Anterior cingulate cortex (tissue), 58 donors: ENCODE measurements around the gene TXNRD2.
"Not testable (repeated sequence)": the region's sequence is repeated elsewhere in the genome, so short reads cannot be mapped to it uniquely, and the experiment has no call there.

Experiments
- DNase-seq, 58 donors: peaks; one replicate each; lab custom pipeline; 2025; lab: John Stamatoyannopoulos, UW

The TXNRD2 gene

DNA sequence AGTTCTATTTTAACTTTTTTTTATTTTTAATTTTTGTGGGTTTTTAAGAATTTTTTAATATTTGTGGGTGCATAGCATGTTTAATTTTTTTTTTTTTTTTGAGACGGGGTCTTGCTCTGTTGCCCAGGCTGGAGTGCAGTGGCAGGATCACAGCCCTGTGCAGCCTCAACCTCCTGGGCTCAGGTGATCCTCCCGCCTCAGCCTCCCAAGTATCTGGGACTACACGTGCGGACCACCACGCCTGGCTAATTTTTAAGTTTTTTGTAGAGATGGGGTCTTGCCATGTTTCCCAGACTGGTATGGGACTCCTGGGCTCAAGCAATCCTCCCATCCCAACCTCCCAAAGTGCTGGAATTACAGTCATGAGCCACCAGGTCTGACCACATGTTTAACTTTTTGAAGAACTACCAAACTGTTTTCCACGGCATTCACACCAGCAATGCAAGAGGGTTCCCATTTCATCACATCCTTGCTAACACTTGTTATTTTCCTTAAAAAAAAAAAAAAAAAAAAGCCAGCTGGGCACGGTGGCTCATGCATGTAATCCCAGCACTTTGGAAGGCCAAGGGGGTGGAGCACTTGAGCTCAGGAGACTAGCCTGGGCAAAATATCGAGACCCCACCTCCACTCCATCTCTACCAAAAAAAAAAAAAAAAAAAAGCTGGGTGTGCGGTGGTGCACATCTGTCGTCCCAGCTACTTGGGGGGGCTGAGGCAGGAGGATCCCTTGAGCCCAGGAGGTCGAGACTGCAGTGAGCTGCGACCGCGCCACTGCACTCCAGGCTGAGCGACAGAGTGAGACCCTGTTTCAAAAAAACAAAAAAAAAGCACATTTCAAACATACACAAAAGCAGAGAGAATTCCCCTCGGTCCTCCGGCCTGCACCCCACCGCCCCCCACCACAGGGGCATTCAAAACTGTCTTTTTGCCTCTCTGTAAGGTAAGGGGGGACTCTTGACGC lies 16.7 kb upstream of the TXNRD2 start:
- DNase-seq, result no peak

DNA sequence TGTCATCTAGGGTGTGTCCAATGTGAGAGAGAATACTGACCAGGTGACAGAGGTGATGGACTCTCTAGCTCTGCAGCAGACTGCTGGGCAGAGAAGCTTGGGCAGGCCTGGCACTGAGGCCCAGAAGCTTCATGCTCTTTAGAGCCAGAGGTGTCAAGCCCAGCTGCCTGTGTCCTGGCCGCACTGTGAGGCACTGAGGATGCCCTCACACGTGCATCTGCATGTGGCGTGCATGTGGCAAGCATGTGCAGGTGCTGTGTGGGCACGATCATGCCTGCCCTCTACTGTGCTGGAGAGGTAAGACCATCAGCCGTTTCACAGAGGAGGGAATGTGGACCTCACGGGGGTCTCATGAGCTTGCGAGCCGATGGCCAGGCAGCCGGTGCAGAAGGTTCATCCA lies 15.8 kb upstream of the TXNRD2 start:
- DNase-seq, result no peak

DNA sequence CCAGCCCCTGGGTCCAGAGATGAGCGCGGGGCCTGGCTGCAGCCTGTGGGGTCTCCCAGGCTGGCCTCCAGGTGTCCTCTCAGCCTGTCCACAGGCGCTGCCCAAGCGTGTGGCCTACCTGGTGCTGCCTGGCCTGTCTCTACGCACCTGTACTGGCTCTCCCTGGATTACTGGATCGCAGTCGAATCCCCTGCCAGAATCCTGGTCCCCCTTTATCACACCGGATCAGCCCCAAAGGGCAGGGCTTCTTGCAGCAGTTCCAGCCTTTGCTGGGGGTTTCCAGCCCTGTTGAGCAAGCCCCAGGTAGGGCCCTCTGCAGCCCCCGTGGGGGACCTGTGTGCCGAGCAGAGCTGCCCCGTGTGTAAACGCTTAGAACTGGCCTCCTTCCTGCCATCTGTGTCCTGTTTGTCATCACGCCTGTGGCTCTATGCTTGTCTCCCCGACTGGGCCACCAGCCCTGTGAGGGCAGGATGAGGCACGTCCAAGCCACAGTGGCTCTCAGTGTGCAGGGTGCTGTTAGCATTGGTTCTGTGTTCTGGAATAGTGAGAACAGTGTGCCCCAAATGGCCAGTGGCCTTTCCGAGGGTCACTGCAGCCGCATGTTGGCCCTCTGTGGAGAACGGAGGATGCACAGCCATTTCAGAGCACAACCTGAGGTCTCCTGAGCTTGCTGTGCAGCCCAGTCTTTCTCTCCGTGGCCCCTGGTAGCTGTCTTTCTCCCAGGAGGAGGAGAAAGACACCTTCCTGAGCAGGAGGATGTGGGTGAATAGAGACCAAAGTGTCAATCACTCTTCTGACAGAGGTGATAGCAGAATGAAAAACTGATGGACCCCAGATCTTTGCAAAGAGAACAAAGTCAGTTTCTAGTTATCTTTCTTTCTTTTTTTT lies 13.9 kb upstream of the TXNRD2 start:
- no peak for DNase-seq

DNA sequence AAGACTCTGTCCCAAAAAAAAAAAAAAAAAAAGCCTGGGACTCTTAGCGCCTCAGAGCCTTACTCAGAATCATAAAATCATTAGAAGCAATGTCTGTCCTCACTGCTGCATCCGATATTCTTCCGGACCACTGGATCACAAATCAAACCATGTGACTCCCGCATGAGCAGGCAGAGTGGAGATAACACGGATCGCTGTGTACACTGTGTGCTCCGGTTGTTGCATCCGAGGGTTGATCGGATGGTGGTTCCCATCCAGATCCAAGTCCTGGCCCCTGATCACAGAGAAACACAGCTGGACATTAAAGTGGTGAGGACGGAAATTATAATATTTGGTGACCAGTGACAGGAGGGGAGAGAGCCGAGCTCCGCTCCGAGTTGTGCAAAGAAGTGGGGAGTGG lies 9.7 kb upstream of the TXNRD2 start:
- no peak for DNase-seq

DNA sequence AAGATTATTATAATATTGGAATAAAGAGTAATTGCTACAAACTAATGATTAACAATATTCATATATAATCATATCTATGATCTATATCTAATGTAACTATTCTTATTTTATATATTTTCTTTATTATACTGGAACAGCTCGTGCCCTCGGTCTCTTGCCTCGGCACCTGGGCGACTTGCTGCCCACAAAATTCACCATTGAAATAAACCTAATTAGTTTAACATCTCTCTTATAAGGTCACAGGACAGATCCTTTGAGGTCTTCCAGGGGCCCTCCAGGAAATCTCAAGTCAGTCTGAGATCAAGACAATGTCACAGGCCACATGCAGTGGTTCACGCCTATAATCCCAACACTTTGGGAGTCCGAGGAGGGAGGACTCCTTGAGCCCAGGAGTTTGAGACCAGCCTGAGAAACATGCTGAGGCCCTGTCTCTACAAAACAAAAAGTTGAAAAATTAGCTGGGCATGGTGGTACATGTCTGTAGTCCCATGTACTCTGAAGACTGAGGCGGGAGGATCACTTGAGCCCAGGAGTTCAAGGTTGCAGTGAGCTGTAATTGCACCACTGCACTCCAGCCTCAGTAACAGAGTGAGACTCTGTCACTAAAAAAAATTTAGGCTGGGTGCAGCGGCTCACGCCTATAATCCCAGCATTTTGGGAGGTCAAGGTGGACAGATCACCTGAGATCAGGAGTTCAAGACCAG lies 6.6 kb upstream of the TXNRD2 start:
- no peak for DNase-seq

DNA sequence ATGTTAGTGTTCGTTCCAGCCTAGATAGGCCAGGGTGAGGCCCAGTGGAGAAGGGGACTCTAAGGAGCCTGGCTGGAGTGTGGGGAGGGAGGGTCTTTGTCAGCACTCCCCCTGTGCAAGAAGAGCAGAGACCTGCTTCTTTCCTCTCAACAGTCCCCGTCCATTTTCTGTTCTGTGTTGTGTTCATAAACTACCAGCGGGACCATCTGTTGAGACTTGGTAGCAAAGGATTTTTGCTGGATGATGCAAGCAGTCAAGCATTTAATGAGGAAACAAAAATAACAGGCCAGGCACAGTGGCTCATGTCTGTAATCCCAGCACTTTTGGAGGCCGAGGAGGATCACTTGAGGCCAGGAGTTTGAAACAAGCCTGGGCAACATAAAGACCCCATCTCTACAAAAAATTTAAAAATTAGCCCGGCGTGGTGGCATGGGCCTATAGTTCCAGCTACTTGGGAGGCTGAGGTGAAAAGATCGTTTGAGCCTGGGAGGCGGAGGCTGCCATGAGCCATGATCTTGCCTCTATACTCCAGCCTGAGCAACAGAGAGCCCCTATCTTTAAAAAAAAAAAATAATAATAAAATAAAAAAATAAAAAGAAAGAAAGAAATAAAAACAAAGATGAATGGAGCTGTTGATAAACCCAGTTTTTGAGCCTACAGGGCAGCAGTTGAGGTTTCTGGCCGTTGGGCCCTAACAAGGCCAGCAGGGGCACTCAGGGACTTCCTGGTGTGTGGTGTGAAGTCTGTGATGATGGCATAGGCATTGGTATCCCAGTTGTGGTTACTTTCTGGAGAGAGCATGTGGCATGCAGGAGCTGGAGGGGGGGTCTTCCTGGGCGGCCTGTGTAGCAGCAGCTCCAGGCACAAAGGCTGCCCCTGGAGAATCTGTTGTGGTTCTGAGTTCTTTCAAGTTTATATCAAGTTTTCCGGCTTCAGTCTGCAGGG lies 1.7 kb upstream of the TXNRD2 start:
- DNase-seq, result peak in 2 of 58 donors; percentile 22 to 50

DNA sequence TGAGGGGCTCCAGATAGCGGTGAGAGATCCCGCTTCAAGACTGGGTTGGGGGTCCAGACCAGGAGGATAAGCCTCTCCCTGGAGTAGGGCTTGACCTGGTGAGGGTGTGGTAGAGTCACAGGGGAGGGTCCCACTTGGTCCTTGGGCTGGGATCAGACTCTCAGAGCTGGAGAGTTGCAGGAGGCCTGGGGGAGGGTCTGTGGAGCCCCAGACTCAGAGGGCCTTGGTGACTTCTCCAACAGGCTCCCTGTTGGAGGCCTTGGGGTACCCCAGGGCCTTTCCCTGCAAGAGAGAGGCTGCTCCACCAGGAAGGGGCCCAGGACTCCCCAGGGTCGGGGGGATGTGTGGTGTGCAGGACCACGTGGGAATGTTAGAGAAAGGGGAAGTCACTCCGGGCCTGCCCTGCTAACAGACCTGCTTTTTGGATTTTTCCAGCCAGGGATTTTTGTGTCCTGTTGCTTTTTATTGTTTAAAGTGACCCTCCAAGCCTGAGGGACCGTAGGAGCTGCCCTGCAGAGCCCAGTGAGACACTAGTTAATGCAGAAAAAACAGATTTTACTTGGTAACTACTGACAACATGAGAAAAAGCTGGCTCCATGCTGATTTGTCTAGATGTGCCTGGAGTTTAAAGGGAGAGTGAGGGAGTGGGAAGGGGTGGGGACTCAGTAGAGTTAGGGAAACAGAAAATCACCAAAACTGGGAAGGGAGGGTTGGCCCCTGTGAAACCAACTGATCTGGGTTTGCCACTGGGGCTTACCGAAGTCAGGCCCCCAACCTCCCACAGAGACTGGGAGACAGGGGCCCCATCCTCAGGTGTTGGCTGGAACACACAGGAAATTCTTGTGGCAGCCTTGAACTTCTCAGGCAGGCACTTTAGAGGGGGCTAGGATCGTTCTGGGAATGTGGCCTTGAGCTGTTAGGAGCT lies 801 bp upstream of the TXNRD2 start:
- peak in 16 of 58 donors; percentile 22 to 55 (median 34) for DNase-seq

DNA sequence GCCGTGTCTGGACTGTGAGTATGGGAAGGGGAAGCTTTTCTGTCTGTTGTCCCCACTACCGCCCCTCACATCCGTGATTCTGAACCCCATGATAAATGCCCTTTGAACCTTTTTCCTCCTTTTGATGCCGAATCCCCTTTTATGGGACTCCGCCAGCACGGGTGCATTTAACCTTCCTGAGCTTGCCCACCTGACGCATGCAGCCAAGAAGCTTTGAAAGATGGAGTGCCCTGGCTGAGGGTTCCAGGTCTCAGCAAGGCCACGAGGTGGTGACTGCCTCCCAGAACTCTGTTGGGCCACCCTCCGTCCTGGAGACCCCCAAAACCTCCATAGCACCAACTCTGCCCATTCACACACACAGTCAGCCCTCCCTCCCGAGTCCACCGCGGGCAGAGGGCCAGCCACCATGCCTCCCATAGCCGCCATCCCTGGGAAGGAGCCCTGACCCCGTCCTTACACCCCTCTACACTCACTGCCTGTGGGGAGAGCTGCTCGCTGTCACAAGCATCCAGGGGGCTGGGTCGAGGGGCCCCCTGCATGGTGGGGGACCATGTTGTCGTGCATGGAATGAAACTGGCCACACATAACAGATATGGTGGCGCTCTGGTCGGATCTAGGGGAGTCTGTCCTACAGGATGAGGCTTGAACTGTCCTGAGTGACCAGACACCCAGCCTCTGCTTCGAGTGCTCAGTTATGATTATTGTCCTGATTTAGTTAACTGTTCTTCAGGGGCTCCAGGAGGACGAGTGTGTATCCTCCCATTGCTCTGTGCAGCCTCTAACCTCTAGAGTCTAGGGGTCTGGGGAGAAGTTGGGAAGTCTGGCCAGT lies 868 bp downstream of the TXNRD2 start:
- no peak for DNase-seq

DNA sequence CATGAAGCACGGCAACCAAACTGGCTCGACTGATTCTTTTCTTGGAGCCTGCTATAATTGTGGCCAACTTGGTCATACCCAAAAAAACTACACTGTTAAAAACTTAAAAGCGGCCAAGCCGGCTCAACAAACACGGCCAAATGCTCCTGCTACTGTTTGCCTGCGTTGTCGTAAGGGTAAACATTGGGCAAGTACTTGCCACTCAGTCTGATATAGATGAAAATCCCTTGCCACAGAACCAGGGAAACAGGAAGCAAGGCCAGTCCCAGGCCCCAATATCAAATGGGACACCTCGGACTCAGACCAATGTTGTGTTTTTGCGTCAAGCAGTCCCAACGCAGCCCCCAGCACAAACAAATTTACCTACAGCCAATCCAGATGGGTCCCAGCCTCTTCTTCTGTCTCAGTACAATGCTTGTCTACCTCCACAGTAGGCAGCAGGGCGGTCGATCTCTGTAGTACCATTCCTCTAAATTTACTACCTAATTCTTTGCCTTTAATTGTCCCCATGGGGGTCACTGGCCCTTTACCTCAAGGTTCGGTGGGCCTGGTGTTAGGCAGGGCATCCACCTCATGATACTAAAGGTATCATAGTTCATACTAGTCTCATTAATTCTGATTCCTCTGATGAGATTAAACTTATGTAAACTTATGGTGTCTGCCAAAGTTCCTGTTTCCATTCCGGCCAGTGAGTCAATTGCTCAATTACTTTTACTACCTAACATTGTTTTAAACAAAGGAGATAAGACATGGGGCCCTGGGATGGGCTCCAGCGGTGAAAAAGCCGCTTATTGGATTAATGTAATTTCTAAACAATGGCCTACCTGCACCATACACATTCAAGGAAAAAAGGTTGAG lies 3.8 kb downstream of the TXNRD2 start:
- no peak for DNase-seq

DNA sequence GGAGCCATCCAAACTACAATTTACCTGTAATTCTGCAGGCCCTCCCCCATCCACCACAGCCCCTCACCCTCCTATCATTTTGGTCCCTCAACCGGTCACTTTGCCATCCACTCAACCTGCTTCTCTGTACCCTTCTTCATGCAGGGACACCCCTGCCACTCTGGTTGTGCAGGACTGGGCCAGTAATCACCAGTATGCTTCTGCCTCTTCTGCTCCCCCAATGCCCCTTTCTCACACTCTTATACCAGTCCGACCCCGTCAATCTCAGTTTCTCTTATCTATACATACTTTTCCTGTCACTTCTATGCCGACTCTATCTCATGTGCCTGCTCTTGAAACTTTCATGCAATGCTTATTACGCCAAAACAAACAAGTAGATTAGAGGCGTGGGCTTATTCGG lies 5.1 kb downstream of the TXNRD2 start:
- DNase-seq, result no peak

DNA sequence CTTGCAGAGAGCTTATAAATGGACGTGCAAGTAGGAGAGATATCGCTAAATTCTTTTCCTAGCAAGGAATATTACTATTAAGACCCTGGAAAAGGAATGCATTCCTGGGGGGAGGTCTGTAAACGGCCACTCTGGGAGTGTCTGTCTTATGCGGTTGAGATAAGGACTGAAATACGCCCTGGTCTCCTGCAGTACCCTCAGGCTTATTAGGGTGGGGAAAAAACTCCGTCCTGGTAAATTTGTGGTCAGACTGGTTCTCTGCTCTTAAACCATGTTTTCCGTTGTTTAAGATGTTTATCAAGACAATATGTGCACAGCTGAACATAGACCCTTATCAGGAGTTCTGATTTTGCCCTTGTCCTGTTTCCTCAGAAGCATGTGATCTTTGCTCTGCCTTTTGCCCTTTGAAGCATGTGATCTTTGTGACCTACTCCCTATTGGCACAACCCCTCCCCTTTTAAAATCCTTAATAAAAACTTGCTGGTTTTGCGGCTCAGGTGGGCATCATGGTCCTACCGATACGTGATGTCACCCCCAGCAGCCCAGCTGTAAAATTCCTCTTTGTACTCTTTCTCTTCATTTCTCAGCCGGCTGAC lies 6.4 kb downstream of the TXNRD2 start:
- not testable (repeated sequence) for DNase-seq

DNA sequence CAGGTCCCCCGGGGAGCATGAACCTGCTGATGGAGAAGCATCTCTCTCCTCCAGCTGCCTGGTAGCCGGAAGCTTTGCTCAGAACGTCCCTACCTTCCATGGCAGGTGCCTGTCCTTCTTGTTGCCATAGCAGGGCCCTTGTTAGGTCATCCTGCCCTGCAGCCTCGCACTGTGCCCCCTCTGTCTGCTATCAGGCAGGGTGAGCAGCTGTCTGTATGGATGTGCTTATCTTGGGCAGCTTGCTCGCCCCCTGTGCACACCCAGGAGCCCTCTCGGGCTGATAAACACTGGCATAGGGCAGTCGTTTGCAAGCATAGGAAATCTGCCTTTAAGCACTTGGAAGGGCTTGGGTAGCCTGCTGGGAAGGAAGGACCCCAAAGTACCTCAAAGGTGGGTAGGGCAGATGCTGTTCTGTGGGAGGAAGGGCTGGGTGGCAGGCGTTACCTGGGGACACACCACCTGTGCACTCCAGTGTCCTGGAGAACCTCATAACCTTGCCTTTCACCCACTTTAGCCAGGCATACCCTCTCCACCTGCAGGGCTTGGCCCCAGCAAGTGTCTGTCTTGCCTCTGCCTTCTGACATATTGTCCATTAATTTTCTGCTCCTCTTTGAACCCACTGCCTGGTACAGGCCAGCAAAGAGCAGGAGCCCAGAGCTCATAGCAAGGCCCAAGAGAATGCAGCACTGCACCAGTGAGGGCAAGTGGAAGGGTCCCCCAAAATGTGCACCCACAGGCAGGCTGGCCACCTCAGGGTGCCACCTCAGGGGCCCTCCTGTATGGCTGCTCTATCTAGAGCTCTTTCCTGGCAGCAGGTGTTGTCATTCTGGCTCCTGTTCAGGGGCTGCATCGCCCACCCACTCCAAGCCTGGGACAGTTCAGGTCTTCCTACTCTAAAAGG lies 8.0 kb downstream of the TXNRD2 start:
- DNase-seq, result no peak

DNA sequence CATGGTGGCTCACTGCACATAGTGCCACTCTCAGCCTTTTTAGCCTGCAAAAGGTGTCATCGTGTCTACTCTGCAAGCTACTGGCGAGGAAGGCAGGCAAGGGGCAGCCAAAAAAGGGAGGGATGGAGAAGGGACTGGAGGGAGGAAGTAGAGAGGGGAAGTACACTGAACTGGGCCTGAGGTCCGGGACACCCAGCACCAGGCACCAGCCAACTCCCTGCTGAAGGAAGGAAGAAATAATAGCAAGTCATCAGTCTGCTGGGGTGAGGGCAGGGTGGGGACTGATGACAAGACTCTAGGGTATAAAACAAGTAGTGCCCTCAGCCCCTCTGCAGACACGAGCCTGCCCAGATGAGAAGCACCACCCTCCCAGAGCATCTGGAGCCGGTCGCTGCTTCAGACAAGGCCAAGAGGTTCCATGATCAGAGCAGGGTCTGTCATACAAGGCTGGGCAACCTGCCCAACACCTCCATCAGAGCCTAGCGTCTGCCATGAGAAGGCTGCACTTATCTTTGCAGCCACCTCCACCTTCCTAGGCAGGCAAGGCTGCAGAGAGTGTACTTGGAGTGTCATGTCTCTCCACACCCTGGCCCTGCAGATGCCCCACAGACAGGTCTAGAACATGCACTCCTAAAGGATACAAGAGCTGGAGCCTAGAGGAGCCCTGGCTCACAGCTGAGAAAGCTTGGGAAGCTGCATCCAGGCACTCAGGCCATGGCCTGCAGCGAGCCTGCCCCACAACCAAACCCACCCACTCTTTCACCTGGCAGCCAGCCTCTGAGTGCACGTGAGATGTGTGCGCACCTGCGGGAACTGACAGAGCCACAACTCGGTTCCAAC lies 9.0 kb downstream of the TXNRD2 start:
- no peak for DNase-seq

DNA sequence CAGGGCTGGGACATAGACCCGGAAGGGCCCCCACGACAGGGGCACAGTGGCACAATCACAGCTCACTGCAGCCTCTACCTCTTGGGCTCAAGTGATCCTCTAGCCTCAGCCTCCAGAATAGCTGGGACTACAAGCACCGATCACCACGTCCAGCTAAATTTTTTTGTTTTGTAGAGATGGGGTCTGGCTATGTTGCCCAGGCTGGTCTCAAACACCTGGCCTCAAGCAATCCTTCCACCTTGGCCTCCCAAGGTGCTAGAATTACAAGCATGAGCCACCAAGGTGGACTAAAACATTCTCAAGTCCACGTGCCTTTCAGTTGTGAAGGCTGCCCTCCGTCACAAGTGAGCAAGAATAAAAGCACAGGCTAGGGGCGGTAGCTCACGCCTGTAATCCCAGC lies 10.1 kb downstream of the TXNRD2 start:
- no peak for DNase-seq
